K562 (cell line): ENCODE results near the gene PTCRA. TPM values are rescaled to one million over a fixed set of nuclear protein-coding genes. Genes with fewer than 3 reads are reported as not detected.

Experiments
- ELF1 ChIP-seq: fragments of 200-800 bp; sonication (Bioruptor generic); IDR thresholded peaks from 2 replicates; pipeline ENCODE4 v1.6.1; 2016; ENCODE audit warnings: missing genetic modification characterization, missing compliant biosample characterization
- HDGF ChIP-seq: fragments of 450-650 bp; IDR thresholded peaks from 2 replicates; pipeline ENCODE4 v1.6.1; 2016
- HMGN3 ChIP-seq: IDR thresholded peaks from 2 replicates; pipeline ENCODE4 v1.6.1; 2011; ENCODE audit warnings: borderline replicate concordance, low read depth, mild to moderate bottlenecking, mixed read lengths, low read length; ENCODE audit not compliant: insufficient read length; ENCODE audit errors: extremely low read depth
- IRF2 ChIP-seq: sonication (generic); formaldehyde crosslinking; IDR thresholded peaks from 2 replicates; pipeline ENCODE4 v1.8.1; 2022; ENCODE audit warnings: mild to moderate bottlenecking, missing genetic modification reagents
- KDM1A ChIP-seq, 2 experiments: fragments of 450-650 bp; IDR thresholded peaks; 2 replicates each; pipeline ENCODE4 v1.6.1; 2016; ENCODE audit warnings: mild to moderate bottlenecking in 2 of 2
- LCOR ChIP-seq: sonication (generic); formaldehyde crosslinking; IDR thresholded peaks from 2 replicates; pipeline ENCODE4 v1.8.0; 2022; ENCODE audit warnings: mild to moderate bottlenecking, missing genetic modification reagents
- NCOA4 ChIP-seq: fragments of 450-650 bp; IDR thresholded peaks from 2 replicates; pipeline ENCODE4 v1.6.1; 2018; ENCODE audit warnings: mild to moderate bottlenecking; ENCODE audit not compliant: partially characterized antibody
- RAD21 ChIP-seq, 2 experiments: fragments of 250-450 bp in 1 of 2; fragments of 450-650 bp in 1 of 2; sonication (Bioruptor Pico) in 1 of 2; formaldehyde crosslinking in 1 of 2; IDR thresholded peaks in 1 of 2; conservative IDR thresholded peaks in 1 of 2; 2 replicates each; pipeline versions ENCODE4 v1.4.0 to v1.8.0; 2020 to 2022; ENCODE audit warnings: mild to moderate bottlenecking in 2 of 2, moderate library complexity in 1 of 2
- RHOXF2B ChIP-seq: fragments of 250-450 bp; sonication (Bioruptor Pico); conservative IDR thresholded peaks from 2 replicates; pipeline ENCODE4 v1.5.1; 2021
- SMAD4 ChIP-seq: fragments of 250-450 bp; sonication (Bioruptor Pico); conservative IDR thresholded peaks from 2 replicates; pipeline ENCODE4 v1.8.0; 2021; ENCODE audit warnings: inconsistent platforms, mild to moderate bottlenecking, moderate library complexity
- U2AF1 ChIP-seq: fragments of 200-400 bp; formaldehyde crosslinking; optimal IDR thresholded peaks from 2 replicates; pipeline ENCODE3; 2017; ENCODE audit warnings: mild to moderate bottlenecking, low read depth, low read length, moderate library complexity
- XRCC3 ChIP-seq: fragments of 450-650 bp; IDR thresholded peaks from 2 replicates; pipeline ENCODE4 v1.6.1; 2017; ENCODE audit warnings: mild to moderate bottlenecking, moderate library complexity
- ZFP1 ChIP-seq: fragments of 450-650 bp; formaldehyde crosslinking; IDR thresholded peaks from 2 replicates; pipeline ENCODE4 v1.4.0; 2020; ENCODE audit warnings: mild to moderate bottlenecking, mixed read lengths
- ZFP91 ChIP-seq: sonication (generic); formaldehyde crosslinking; IDR thresholded peaks from 2 replicates; pipeline ENCODE4 v1.8.0; 2022; ENCODE audit warnings: mild to moderate bottlenecking, missing genetic modification reagents
- ZNF12 ChIP-seq: sonication (generic); formaldehyde crosslinking; IDR thresholded peaks from 2 replicates; pipeline ENCODE4 v1.4.0; 2020; ENCODE audit warnings: mild to moderate bottlenecking, missing genetic modification reagents
- ZNF277 ChIP-seq: fragments of 250-450 bp; sonication (Bioruptor Pico); IDR thresholded peaks from 2 replicates; pipeline ENCODE4 v1.8.0; 2022; ENCODE audit warnings: inconsistent platforms, mild to moderate bottlenecking, moderate library complexity, borderline replicate concordance
- ZNF785 ChIP-seq: fragments of 250-450 bp; sonication (Bioruptor Pico); IDR thresholded peaks from 2 replicates; pipeline ENCODE4 v1.4.0; 2020; ENCODE audit warnings: mild to moderate bottlenecking
- polyA plus RNA-seq, 8 experiments: library from polyadenylated mRNA; depleted of rRNA in 4 of 8; stranded (reverse) in 5 of 8; unstranded in 3 of 8; fragments of >200 nt; fragmentation: Nextera tagmentation in 2 of 8; fragmentation: Illumina TruSeq in 1 of 8; extraction: Ambion mirVana in 2 of 8; extraction: Trizol in 1 of 8; gene quantifications; 2 replicates each; pipeline versions ENCODE4 v1.2.1 to v1.2.3, GENCODE V29; 2011 to 2014; ENCODE audit warnings: inconsistent platforms in 1 of 8, missing spikeins in 1 of 8
- total RNA-seq, 7 experiments: library from RNA; depleted of rRNA in 6 of 7; stranded (reverse); fragments of >200 nt in 6 of 7; fragmentation: Illumina TruSeq in 2 of 7; extraction: Trizol in 2 of 7; gene quantifications; 2 replicates each; pipeline versions ENCODE4 v1.2.1 to v1.2.3, GENCODE V29; 2011 to 2021; ENCODE audit warnings: low replicate concordance in 1 of 7
- TF ChIP-seq, protein P1 (sequence below): conservative IDR thresholded peaks from 2 replicates; pipeline ENCODE4 v1.6.1; 2011; ENCODE audit warnings: low read depth, mild to moderate bottlenecking, low read length; ENCODE audit not compliant: control insufficient read depth
- TF ChIP-seq, protein P2 (sequence below), 2 experiments: IDR thresholded peaks; 2 replicates each; pipeline ENCODE4 v1.6.1; 2012; ENCODE audit warnings: improper control_type of control experiment in 2 of 2, low read depth in 2 of 2, low read length in 2 of 2, borderline replicate concordance in 1 of 2

The PTCRA gene
- total and polyA plus RNA-seq, 9 of the 15 experiments (the other 6 are each of a cell fraction or from before 2014, with no cell fraction given) = 0.21 TPM; not detected in 8

DNA sequence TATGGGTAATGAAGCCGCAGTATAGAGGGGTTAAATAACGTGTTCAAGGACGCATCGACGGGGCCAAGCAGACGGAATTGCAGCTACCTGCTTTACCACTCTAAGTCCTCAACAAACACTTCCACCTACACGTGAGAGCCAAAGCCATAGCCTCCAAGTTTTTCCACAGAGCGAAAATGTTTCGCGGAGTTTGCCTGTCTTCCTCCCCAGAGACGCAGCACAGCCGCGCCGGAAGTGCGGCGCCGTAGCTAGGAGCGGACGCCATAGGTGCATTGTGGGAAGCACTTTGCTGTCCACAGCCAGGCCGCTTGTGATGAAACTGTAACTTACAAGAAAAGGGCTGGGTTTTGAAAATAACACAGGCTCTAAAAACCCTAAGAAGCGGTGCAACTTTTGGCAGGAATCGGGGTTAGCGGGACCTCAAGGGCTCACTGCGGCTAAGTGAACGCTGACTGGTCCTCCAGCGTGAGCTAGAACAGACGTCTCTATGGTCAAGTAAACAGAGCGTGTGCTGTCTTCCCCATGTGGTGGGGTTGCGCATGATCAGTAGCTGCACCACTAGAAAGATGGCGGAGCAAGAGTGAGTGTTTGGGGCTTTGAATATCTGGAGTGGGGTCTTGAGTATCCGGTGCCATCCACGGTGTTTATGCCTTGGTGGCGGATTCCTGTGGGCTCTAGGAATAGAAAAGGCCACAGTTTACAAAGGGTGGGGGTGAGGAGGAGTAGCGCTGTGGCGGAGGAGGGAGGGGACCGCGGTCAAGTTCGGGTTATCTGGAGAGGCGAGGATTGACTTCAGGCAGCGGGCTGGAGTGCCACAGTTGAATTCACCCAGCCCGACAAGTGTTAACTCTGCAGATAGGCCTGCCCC, 36.2 kb upstream of the PTCRA start, which contains the start of gene RPL7L1 (continued):
- TF ChIP-seq ZFP91 = peak; percentile 46; the same call in 1 of the 2 replicates
- peak; percentile 63; the same call in 1 of the 2 replicates for TF ChIP-seq SMAD4 (CRISPR knock-in tag)
- TF ChIP-seq, protein P1, sequence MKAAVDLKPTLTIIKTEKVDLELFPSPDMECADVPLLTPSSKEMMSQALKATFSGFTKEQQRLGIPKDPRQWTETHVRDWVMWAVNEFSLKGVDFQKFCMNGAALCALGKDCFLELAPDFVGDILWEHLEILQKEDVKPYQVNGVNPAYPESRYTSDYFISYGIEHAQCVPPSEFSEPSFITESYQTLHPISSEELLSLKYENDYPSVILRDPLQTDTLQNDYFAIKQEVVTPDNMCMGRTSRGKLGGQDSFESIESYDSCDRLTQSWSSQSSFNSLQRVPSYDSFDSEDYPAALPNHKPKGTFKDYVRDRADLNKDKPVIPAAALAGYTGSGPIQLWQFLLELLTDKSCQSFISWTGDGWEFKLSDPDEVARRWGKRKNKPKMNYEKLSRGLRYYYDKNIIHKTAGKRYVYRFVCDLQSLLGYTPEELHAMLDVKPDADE = 0 out of 2 replicates have a peak, but pooled peaks have one; percentile 48
- no peak for TF ChIP-seq U2AF1
- peak; percentile 84 for TF ChIP-seq LCOR (CRISPR knock-in tag)
- no peak for TF ChIP-seq ZFP1
- no peak for TF ChIP-seq XRCC3
- peak; percentile 63; the same call in 1 of the 2 replicates for TF ChIP-seq ZNF12
- no peak for TF ChIP-seq NCOA4
- no peak for TF ChIP-seq HDGF
- 0 out of 4 replicates have a peak, but pooled peaks of 1 of the 2 experiments have one; percentile 4 for TF ChIP-seq RAD21 (CRISPR knock-in tag; conservative IDR thresholded peaks at IDR 0.05 in 1 of 2, IDR thresholded peaks at IDR 0.05 in 1 of 2)
- no peak for TF ChIP-seq IRF2 (CRISPR knock-in tag)
- TF ChIP-seq HMGN3 = no peak
- TF ChIP-seq RHOXF2B (CRISPR knock-in tag) = no peak
- peak; percentile 97 for TF ChIP-seq ELF1 (tag)
- TF ChIP-seq, protein P2, sequence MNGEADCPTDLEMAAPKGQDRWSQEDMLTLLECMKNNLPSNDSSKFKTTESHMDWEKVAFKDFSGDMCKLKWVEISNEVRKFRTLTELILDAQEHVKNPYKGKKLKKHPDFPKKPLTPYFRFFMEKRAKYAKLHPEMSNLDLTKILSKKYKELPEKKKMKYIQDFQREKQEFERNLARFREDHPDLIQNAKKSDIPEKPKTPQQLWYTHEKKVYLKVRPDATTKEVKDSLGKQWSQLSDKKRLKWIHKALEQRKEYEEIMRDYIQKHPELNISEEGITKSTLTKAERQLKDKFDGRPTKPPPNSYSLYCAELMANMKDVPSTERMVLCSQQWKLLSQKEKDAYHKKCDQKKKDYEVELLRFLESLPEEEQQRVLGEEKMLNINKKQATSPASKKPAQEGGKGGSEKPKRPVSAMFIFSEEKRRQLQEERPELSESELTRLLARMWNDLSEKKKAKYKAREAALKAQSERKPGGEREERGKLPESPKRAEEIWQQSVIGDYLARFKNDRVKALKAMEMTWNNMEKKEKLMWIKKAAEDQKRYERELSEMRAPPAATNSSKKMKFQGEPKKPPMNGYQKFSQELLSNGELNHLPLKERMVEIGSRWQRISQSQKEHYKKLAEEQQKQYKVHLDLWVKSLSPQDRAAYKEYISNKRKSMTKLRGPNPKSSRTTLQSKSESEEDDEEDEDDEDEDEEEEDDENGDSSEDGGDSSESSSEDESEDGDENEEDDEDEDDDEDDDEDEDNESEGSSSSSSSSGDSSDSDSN (IDR thresholded peaks at IDR 0.05; ENCODE audit: borderline replicate concordance in 1 of 2, low read depth in 2 of 2, low read length in 2 of 2) = peak in 1 of 2 experiments; percentile 72; a peak in 1 of 4 replicates
- no peak for TF ChIP-seq ZNF785 (CRISPR knock-in tag)
- TF ChIP-seq ZNF277 (CRISPR knock-in tag) = no peak
- TF ChIP-seq KDM1A (IDR thresholded peaks at IDR 0.05) = no peak; a peak in 1 of 4 replicates
